PC-9 (cell line): ENCODE data around the gene ALDH2.

ENCODE experiments used
- CTCF ChIP-seq: fragments of 200-600 bp; sonication (generic); conservative IDR thresholded peaks from 2 replicates; pipeline ENCODE4 v1.6.1; 2017; ENCODE audit warnings: mixed run types, antibody characterized with exemption, mild to moderate bottlenecking, moderate library complexity
- EZH2 ChIP-seq: fragments of 200-600 bp; sonication (generic); IDR thresholded peaks from 2 replicates; pipeline ENCODE4 v1.8.0; 2017; ENCODE audit warnings: antibody characterized with exemption, low read depth

GRCh38 chr12:111799758-111800157 is 33.0 kb downstream of the ALDH2 start:
- TF ChIP-seq CTCF (no peak), EZH2 (no peak)
